Measurements from ENCODE around the gene MRAP2.

Gene MRAP2

DNA sequence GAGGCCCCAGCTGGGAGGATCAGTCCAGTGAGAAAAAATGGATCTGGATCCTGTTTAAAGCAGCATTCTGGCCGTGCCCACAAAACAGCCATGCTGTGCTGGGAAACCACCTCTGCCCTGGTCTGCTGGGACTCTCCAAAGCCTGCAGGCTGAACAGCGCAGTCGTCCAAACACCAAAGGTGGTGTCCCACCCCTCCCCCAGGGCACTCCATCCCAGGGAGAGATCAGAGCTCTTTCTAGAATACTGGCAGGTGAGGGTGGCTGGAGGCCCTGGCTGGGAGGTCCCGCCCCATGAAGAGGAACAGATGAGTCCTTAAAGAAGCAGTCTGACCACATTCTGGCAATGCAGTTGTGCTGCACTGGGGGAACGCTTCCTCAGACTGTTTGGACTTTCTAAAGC is 84.6 kb downstream of the MRAP2 start:
- TF ChIP-seq BACH2 (CRISPR knock-in tag; IDR thresholded peaks at IDR 0.05; ENCODE audit: borderline replicate concordance), result no peak
- TF ChIP-seq RARB (CRISPR knock-in tag; IDR thresholded peaks at IDR 0.05), result no peak
- TF ChIP-seq ZNF70 (CRISPR knock-in tag; IDR thresholded peaks at IDR 0.05), result no peak
- no peak for TF ChIP-seq GLIS3 (CRISPR knock-in tag; IDR thresholded peaks at IDR 0.05)
- TF ChIP-seq CSDC2 (CRISPR knock-in tag; IDR thresholded peaks at IDR 0.05), result no peak
- TF ChIP-seq OSR1 (CRISPR knock-in tag; IDR thresholded peaks at IDR 0.05), result no peak
- no peak for TF ChIP-seq TCF4 (CRISPR knock-in tag; IDR thresholded peaks at IDR 0.05; ENCODE audit: borderline replicate concordance)
- no peak for TF ChIP-seq ZNF565 (CRISPR knock-in tag; conservative IDR thresholded peaks at IDR 0.05; ENCODE audit: low read depth)
- no peak for TF ChIP-seq PPARA (CRISPR knock-in tag; IDR thresholded peaks at IDR 0.05; ENCODE audit: borderline replicate concordance)
- no peak for TF ChIP-seq ISL1 (CRISPR knock-in tag; IDR thresholded peaks at IDR 0.05)
- TF ChIP-seq ZNF8 (CRISPR knock-in tag; IDR thresholded peaks at IDR 0.05), result no peak
- TF ChIP-seq ZFP3 (CRISPR knock-in tag; IDR thresholded peaks at IDR 0.05), result no peak
- TF ChIP-seq TSHZ2 (CRISPR knock-in tag; IDR thresholded peaks at IDR 0.05), result no peak
- no peak for TF ChIP-seq POU6F1 (CRISPR knock-in tag; IDR thresholded peaks at IDR 0.05; ENCODE audit: borderline replicate concordance, low read depth)
- TF ChIP-seq, protein P1, sequence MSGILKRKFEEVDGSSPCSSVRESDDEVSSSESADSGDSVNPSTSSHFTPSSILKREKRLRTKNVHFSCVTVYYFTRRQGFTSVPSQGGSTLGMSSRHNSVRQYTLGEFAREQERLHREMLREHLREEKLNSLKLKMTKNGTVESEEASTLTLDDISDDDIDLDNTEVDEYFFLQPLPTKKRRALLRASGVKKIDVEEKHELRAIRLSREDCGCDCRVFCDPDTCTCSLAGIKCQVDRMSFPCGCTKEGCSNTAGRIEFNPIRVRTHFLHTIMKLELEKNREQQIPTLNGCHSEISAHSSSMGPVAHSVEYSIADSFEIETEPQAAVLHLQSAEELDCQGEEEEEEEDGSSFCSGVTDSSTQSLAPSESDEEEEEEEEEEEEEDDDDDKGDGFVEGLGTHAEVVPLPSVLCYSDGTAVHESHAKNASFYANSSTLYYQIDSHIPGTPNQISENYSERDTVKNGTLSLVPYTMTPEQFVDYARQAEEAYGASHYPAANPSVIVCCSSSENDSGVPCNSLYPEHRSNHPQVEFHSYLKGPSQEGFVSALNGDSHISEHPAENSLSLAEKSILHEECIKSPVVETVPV (CRISPR knock-in tag; IDR thresholded peaks at IDR 0.05), result no peak
- TF ChIP-seq, protein P2, sequence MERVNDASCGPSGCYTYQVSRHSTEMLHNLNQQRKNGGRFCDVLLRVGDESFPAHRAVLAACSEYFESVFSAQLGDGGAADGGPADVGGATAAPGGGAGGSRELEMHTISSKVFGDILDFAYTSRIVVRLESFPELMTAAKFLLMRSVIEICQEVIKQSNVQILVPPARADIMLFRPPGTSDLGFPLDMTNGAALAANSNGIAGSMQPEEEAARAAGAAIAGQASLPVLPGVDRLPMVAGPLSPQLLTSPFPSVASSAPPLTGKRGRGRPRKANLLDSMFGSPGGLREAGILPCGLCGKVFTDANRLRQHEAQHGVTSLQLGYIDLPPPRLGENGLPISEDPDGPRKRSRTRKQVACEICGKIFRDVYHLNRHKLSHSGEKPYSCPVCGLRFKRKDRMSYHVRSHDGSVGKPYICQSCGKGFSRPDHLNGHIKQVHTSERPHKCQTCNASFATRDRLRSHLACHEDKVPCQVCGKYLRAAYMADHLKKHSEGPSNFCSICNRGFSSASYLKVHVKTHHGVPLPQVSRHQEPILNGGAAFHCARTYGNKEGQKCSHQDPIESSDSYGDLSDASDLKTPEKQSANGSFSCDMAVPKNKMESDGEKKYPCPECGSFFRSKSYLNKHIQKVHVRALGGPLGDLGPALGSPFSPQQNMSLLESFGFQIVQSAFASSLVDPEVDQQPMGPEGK (CRISPR knock-in tag; IDR thresholded peaks at IDR 0.05; ENCODE audit: borderline replicate concordance), result no peak
- TF ChIP-seq ARNTL (CRISPR knock-in tag; IDR thresholded peaks at IDR 0.05; ENCODE audit: borderline replicate concordance, low read depth), result no peak
- TF ChIP-seq, protein P3, sequence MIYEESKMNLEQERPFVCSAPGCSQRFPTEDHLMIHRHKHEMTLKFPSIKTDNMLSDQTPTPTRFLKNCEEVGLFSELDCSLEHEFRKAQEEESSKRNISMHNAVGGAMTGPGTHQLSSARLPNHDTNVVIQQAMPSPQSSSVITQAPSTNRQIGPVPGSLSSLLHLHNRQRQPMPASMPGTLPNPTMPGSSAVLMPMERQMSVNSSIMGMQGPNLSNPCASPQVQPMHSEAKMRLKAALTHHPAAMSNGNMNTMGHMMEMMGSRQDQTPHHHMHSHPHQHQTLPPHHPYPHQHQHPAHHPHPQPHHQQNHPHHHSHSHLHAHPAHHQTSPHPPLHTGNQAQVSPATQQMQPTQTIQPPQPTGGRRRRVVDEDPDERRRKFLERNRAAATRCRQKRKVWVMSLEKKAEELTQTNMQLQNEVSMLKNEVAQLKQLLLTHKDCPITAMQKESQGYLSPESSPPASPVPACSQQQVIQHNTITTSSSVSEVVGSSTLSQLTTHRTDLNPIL (CRISPR knock-in tag; IDR thresholded peaks at IDR 0.05; ENCODE audit: low read depth), result no peak
- no peak for ATAC-seq

DNA sequence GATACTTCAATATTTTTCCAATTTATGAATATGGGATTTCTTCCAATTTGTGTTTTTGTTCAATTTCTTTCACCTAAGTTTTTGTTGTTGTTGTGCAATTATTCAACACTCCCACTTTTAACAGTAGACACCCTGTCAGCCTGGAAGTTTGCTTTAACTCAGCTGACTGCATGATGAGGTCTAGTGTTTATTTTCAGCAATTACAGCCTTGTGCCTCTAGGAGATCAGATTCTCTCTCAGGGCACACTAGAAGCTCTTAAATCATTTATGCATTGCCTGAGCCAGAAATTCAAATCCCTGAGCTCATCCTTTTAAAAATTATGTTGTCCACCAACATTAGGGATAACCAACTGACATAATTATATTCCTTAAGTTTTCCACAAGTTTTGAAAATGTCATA is 85.7 kb downstream of the MRAP2 start:
- no peak for ATAC-seq
- no peak for TF ChIP-seq OSR1 (CRISPR knock-in tag; IDR thresholded peaks at IDR 0.05)
- no peak for TF ChIP-seq ISL1 (CRISPR knock-in tag; IDR thresholded peaks at IDR 0.05)
- no peak for TF ChIP-seq GLIS3 (CRISPR knock-in tag; IDR thresholded peaks at IDR 0.05)
- no peak for TF ChIP-seq TOX (CRISPR knock-in tag; IDR thresholded peaks at IDR 0.05; ENCODE audit: borderline replicate concordance)
- no peak for TF ChIP-seq SNAI2 (CRISPR knock-in tag; IDR thresholded peaks at IDR 0.05)
- TF ChIP-seq, protein P2 (CRISPR knock-in tag; IDR thresholded peaks at IDR 0.05; ENCODE audit: borderline replicate concordance), result no peak
- no peak for TF ChIP-seq ESRRG (CRISPR knock-in tag; IDR thresholded peaks at IDR 0.05)
- TF ChIP-seq ZFP3 (CRISPR knock-in tag; IDR thresholded peaks at IDR 0.05), result no peak
- TF ChIP-seq RARB (CRISPR knock-in tag; IDR thresholded peaks at IDR 0.05), result no peak

Measured in SK-N-SH treated with all-trans-retinoic acid at 6 μM for 48 hours (cell line).